Ishikawa (cell line): ENCODE data around the gene LIME1.

Experiments used
- CEBPB ChIP-seq: IDR thresholded peaks from 2 replicates; pipeline ENCODE4 v1.6.1; 2012
- CREB1 ChIP-seq: IDR thresholded peaks from 2 replicates; pipeline ENCODE4 v1.6.1; 2012; ENCODE audit warnings: low read depth
- EGR1 ChIP-seq: IDR thresholded peaks from 2 replicates; pipeline ENCODE4 v1.6.1; 2012
- EP300 ChIP-seq: IDR thresholded peaks from 2 replicates; pipeline ENCODE4 v1.6.1; 2012; ENCODE audit warnings: borderline replicate concordance
- FOXM1 ChIP-seq: IDR thresholded peaks from 2 replicates; pipeline ENCODE4 v1.6.1; 2012; ENCODE audit warnings: low read depth, borderline replicate concordance
- NFIC ChIP-seq: IDR thresholded peaks from 2 replicates; pipeline ENCODE4 v1.6.1; 2012
- RAD21 ChIP-seq: IDR thresholded peaks from 2 replicates; pipeline ENCODE4 v1.6.1; 2012; ENCODE audit warnings: low read depth
- REST ChIP-seq: IDR thresholded peaks from 2 replicates; pipeline ENCODE4 v1.6.1; 2012; ENCODE audit warnings: low read depth, mild to moderate bottlenecking
- TAF1 ChIP-seq: IDR thresholded peaks from 2 replicates; pipeline ENCODE4 v1.6.1; 2012; ENCODE audit warnings: low read depth, mild to moderate bottlenecking
- TCF12 ChIP-seq: IDR thresholded peaks from 2 replicates; pipeline ENCODE4 v1.6.1; 2012; ENCODE audit warnings: low read depth
- TEAD4 ChIP-seq: IDR thresholded peaks from 2 replicates; pipeline ENCODE4 v1.6.1; 2012
- USF1 ChIP-seq: IDR thresholded peaks from 2 replicates; pipeline ENCODE4 v1.6.1; 2012
- YY1 ChIP-seq: IDR thresholded peaks from 2 replicates; pipeline ENCODE4 v1.6.1; 2012; ENCODE audit warnings: low read depth
- TF ChIP-seq, protein P1 (sequence below): IDR thresholded peaks from 2 replicates; pipeline ENCODE4 v1.6.1; 2012

- TF ChIP-seq USF1, result no peak
- TF ChIP-seq EGR1, result no peak
- TF ChIP-seq REST, result no peak
- no peak for TF ChIP-seq FOXM1
- no peak for TF ChIP-seq RAD21
- TF ChIP-seq CREB1, result no peak
- no peak for TF ChIP-seq YY1
- TF ChIP-seq, protein P1, sequence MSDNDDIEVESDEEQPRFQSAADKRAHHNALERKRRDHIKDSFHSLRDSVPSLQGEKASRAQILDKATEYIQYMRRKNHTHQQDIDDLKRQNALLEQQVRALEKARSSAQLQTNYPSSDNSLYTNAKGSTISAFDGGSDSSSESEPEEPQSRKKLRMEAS, result no peak
- TF ChIP-seq CEBPB, result no peak
- no peak for TF ChIP-seq EP300
- no peak for TF ChIP-seq TAF1
- TF ChIP-seq TCF12, result no peak
- TF ChIP-seq NFIC, result no peak
- no peak for TF ChIP-seq TEAD4
Measured at GRCh38 chr20:63745424-63745805, 9.0 kb downstream of the LIME1 start.
